ENCODE measurements around the gene GPR39.

GPR39 gene

GRCh38 chr2:132568656-132569055 is 152.1 kb downstream of the GPR39 start:
- H3K27me3 Mint-ChIP-seq: no peaks in the 10 kb centered on the region
- no peak overlapping the region for H3K27ac Mint-ChIP-seq (ENCODE audit: low read depth)
- no peak overlapping the region for H3K4me3 Mint-ChIP-seq
- ATAC-seq (replicated peaks; ENCODE audit: extremely low read depth, poor library complexity, severe bottlenecking) (no peak), DNase-seq (ENCODE audit: low spot score in 2 of 2) (no peak)
- no peaks in the 10 kb centered on the region for H3K4me1 Mint-ChIP-seq
- no peaks in the 10 kb centered on the region for H3K36me3 Mint-ChIP-seq (ENCODE audit: insufficient read depth)
- H3K9me3 Mint-ChIP-seq: peaks cover 20% of the 10 kb centered on the region

GRCh38 chr2:132573444-132574007 is 156.9 kb downstream of the GPR39 start:
- H3K36me3 Mint-ChIP-seq (ENCODE audit: insufficient read depth): no peaks in the 10 kb centered on the region
- no peak for DNase-seq (ENCODE audit: low spot score in 2 of 2)
- peaks cover 19% of the 10 kb centered on the region for H3K9me3 Mint-ChIP-seq
- ATAC-seq (replicated peaks; ENCODE audit: extremely low read depth, poor library complexity, severe bottlenecking): no peak
- no peak overlapping the region for H3K4me3 Mint-ChIP-seq
- no peaks in the 10 kb centered on the region for H3K27me3 Mint-ChIP-seq
- H3K4me1 Mint-ChIP-seq: no peaks in the 10 kb centered on the region
- H3K27ac Mint-ChIP-seq (ENCODE audit: low read depth): no peak overlapping the region

GRCh38 chr2:132577686-132578085 is 161.1 kb downstream of the GPR39 start:
- Mint-ChIP-seq H3K36me3 (ENCODE audit: insufficient read depth) (no peaks in the 10 kb centered on the region), H3K9me3 (peaks cover 11% of the 10 kb centered on the region), H3K4me3 (no peak overlapping the region), H3K27me3 (no peaks in the 10 kb centered on the region), H3K4me1 (no peaks in the 10 kb centered on the region), H3K27ac (ENCODE audit: low read depth) (no peak overlapping the region)
- ATAC-seq (replicated peaks; ENCODE audit: extremely low read depth, poor library complexity, severe bottlenecking): no peak
- no peak for DNase-seq (ENCODE audit: low spot score in 2 of 2)

- DNase-seq (ENCODE audit: low spot score in 2 of 2): no peak
- H3K36me3 Mint-ChIP-seq (ENCODE audit: insufficient read depth): no peaks in the 10 kb centered on the region
- H3K4me1 Mint-ChIP-seq: no peaks in the 10 kb centered on the region
- ATAC-seq (replicated peaks; ENCODE audit: extremely low read depth, poor library complexity, severe bottlenecking): no peak
- peaks cover 11% of the 10 kb centered on the region for H3K9me3 Mint-ChIP-seq
- no peak overlapping the region for H3K4me3 Mint-ChIP-seq
- no peaks in the 10 kb centered on the region for H3K27me3 Mint-ChIP-seq
- no peak overlapping the region for H3K27ac Mint-ChIP-seq (ENCODE audit: low read depth)
Observed at GRCh38 chr2:132581591-132581990, 165.0 kb downstream of the GPR39 start.

GRCh38 chr2:132581991-132582738 is 165.6 kb downstream of the GPR39 start:
- H3K4me3 Mint-ChIP-seq: no peak overlapping the region
- no peaks in the 10 kb centered on the region for H3K27me3 Mint-ChIP-seq
- no peak for ATAC-seq (replicated peaks; ENCODE audit: extremely low read depth, poor library complexity, severe bottlenecking)

GRCh38 chr2:132583666-132584360 is 167.2 kb downstream of the GPR39 start:
- no peak for ATAC-seq (replicated peaks; ENCODE audit: extremely low read depth, poor library complexity, severe bottlenecking)
- DNase-seq (ENCODE audit: low spot score in 2 of 2): no peak
- peaks cover 11% of the 10 kb centered on the region for H3K9me3 Mint-ChIP-seq
- H3K4me1 Mint-ChIP-seq: no peaks in the 10 kb centered on the region
- no peak overlapping the region for H3K27ac Mint-ChIP-seq (ENCODE audit: low read depth)
- H3K4me3 Mint-ChIP-seq: no peak overlapping the region
- no peaks in the 10 kb centered on the region for H3K36me3 Mint-ChIP-seq (ENCODE audit: insufficient read depth)
- no peaks in the 10 kb centered on the region for H3K27me3 Mint-ChIP-seq

More at GRCh38 chr2:132581991-132582738, 165.6 kb downstream of the GPR39 start:
- H3K9me3 Mint-ChIP-seq: peaks cover 11% of the 10 kb centered on the region
- no peaks in the 10 kb centered on the region for H3K4me1 Mint-ChIP-seq
- DNase-seq (ENCODE audit: low spot score in 2 of 2): no peak
- H3K36me3 Mint-ChIP-seq (ENCODE audit: insufficient read depth): no peaks in the 10 kb centered on the region
- no peak overlapping the region for H3K27ac Mint-ChIP-seq (ENCODE audit: low read depth)

- ATAC-seq (replicated peaks; ENCODE audit: extremely low read depth, poor library complexity, severe bottlenecking) (no peak), DNase-seq (ENCODE audit: low spot score in 2 of 2) (no peak)
- Mint-ChIP-seq H3K4me3 (no peak overlapping the region), H3K36me3 (ENCODE audit: insufficient read depth) (no peaks in the 10 kb centered on the region), H3K4me1 (no peaks in the 10 kb centered on the region), H3K27ac (ENCODE audit: low read depth) (no peak overlapping the region), H3K9me3 (peaks cover 12% of the 10 kb centered on the region), H3K27me3 (no peaks in the 10 kb centered on the region)
Observed at GRCh38 chr2:132584976-132585817, 168.6 kb downstream of the GPR39 start.

- Mint-ChIP-seq H3K27me3 (no peaks in the 10 kb centered on the region), H3K36me3 (ENCODE audit: insufficient read depth) (no peaks in the 10 kb centered on the region), H3K4me3 (no peak overlapping the region), H3K9me3 (peaks cover 18% of the 10 kb centered on the region), H3K27ac (ENCODE audit: low read depth) (no peak overlapping the region), H3K4me1 (no peaks in the 10 kb centered on the region)
- DNase-seq (ENCODE audit: low spot score in 2 of 2): no peak
- ATAC-seq (replicated peaks; ENCODE audit: extremely low read depth, poor library complexity, severe bottlenecking): no peak
Observed at GRCh38 chr2:132586101-132586511, 169.5 kb downstream of the GPR39 start.

GRCh38 chr2:132586835-132587234 is 170.2 kb downstream of the GPR39 start:
- Mint-ChIP-seq H3K27me3 (no peaks in the 10 kb centered on the region), H3K9me3 (peaks cover 18% of the 10 kb centered on the region), H3K27ac (ENCODE audit: low read depth) (no peak overlapping the region), H3K36me3 (ENCODE audit: insufficient read depth) (no peaks in the 10 kb centered on the region), H3K4me1 (no peaks in the 10 kb centered on the region), H3K4me3 (no peak overlapping the region)
- no peak for ATAC-seq (replicated peaks; ENCODE audit: extremely low read depth, poor library complexity, severe bottlenecking)
- no peak for DNase-seq (ENCODE audit: low spot score in 2 of 2)

- no peak overlapping the region for H3K4me3 Mint-ChIP-seq
- no peak for ATAC-seq (replicated peaks; ENCODE audit: extremely low read depth, poor library complexity, severe bottlenecking)
- no peak for DNase-seq (ENCODE audit: low spot score in 2 of 2)
- peaks cover 24% of the 10 kb centered on the region for H3K9me3 Mint-ChIP-seq
- no peaks in the 10 kb centered on the region for H3K4me1 Mint-ChIP-seq
- H3K27me3 Mint-ChIP-seq: no peaks in the 10 kb centered on the region
- no peaks in the 10 kb centered on the region for H3K36me3 Mint-ChIP-seq (ENCODE audit: insufficient read depth)
- no peak overlapping the region for H3K27ac Mint-ChIP-seq (ENCODE audit: low read depth)
Observed at GRCh38 chr2:132588576-132588975, 172.0 kb downstream of the GPR39 start.

GRCh38 chr2:132589111-132589830 is 172.7 kb downstream of the GPR39 start:
- Mint-ChIP-seq H3K4me1 (no peaks in the 10 kb centered on the region), H3K27ac (ENCODE audit: low read depth) (no peak overlapping the region), H3K9me3 (peaks cover 25% of the 10 kb centered on the region), H3K4me3 (no peak overlapping the region), H3K27me3 (no peaks in the 10 kb centered on the region), H3K36me3 (ENCODE audit: insufficient read depth) (no peaks in the 10 kb centered on the region)
- DNase-seq (ENCODE audit: low spot score in 2 of 2) (no peak), ATAC-seq (replicated peaks; ENCODE audit: extremely low read depth, poor library complexity, severe bottlenecking) (no peak)

- Mint-ChIP-seq H3K27ac (ENCODE audit: low read depth) (no peak overlapping the region), H3K9me3 (peaks cover 26% of the 10 kb centered on the region), H3K4me3 (no peak overlapping the region), H3K36me3 (ENCODE audit: insufficient read depth) (no peaks in the 10 kb centered on the region), H3K4me1 (no peaks in the 10 kb centered on the region), H3K27me3 (no peaks in the 10 kb centered on the region)
- ATAC-seq (replicated peaks; ENCODE audit: extremely low read depth, poor library complexity, severe bottlenecking): no peak
- DNase-seq (ENCODE audit: low spot score in 2 of 2): no peak
Observed at GRCh38 chr2:132589966-132590365, 173.4 kb downstream of the GPR39 start.
